K562 (cell line): ENCODE measurements around the gene TBXAS1. TPM values are rescaled to one million over a fixed set of nuclear protein-coding genes. Genes with fewer than 3 reads are reported as not detected.

ENCODE experiments used
- ATAC-seq: fragments of 200-7000 bp; cut with Tn5 transposase; 3 replicates; pipeline ENCODE4 v1.9.1; 2020; ENCODE audit warnings: moderate library complexity
- BruUV-seq: library from RNA; stranded (reverse); fragments of 400-500 nt; replicated peaks from 2 replicates; lab custom pipeline; 2021; lab: Mats Ljungman, UMichigan
- CTCF ChIA-PET: fragments of 300-600 bp; formaldehyde crosslinking; extraction: SDS; loops from one replicate; lab custom pipeline; 2021; ENCODE audit warnings: low intra/inter-chr PET ratio; lab: Yijun Ruan, JAX
- POLR2A ChIA-PET: fragments of 300-600, 350-650 bp; sonication (Branson Sonifier 250); formaldehyde crosslinking; extraction: SDS; loops from one replicate; lab custom pipeline; 2021; ENCODE audit warnings: antibody characterized with exemption, inconsistent platforms; lab: Yijun Ruan, JAX
- DNase-seq, 4 experiments: peaks; one replicate each; pipeline versions ENCODE4 v3.0.0 to v3.0.0-alpha.2; 2011 to 2018; ENCODE audit warnings: low spot score in 3 of 4, mixed read lengths in 3 of 4; ENCODE audit errors: extremely low read depth in 1 of 4
- FAIRE-seq: peaks from 2 replicates; lab custom pipeline; 2011; peaks lifted over from hg19 to GRCh38; lab: Jason Lieb, UNC
- H2AFZ ChIP-seq: 2 replicates; pipeline ENCODE4 v1.6.0; 2011; ENCODE audit warnings: low read depth, low read length, control low read depth, inconsistent platforms
- H3K27ac ChIP-seq: fragments of 200-600 bp; 3 replicates; pipeline ENCODE4 v1.8.0; 2011; ENCODE audit warnings: low read depth, mild to moderate bottlenecking, control low read depth, inconsistent platforms, low read length, moderate library complexity, mixed read lengths; ENCODE audit errors: extremely low read depth
- H3K27me3 ChIP-seq, 2 experiments: fragments of 300-600 bp in 1 of 2; 2 replicates in 1 of 2; 3 replicates in 1 of 2; pipeline versions ENCODE4 v1.6.0 to v1.8.0; 2011; ENCODE audit warnings: inconsistent platforms in 2 of 2, low read length in 2 of 2, mild to moderate bottlenecking in 1 of 2, mixed read lengths in 1 of 2, moderate library complexity in 1 of 2; ENCODE audit not compliant: control insufficient read depth in 2 of 2, insufficient read depth in 2 of 2
- H3K36me3 ChIP-seq: fragments of 300-600 bp; 3 replicates; pipeline ENCODE4 v1.8.0; 2011; ENCODE audit warnings: mild to moderate bottlenecking, low read length, inconsistent platforms; ENCODE audit not compliant: control insufficient read depth, insufficient read depth
- H3K4me1 ChIP-seq, 2 experiments: fragments of 200-600 bp in 1 of 2; replicated peaks in 1 of 2; 2 replicates in 1 of 2; 3 replicates in 1 of 2; pipeline versions ENCODE4 v1.5.1 to v1.8.0; 2011; ENCODE audit warnings: inconsistent platforms in 2 of 2, low read length in 2 of 2, mild to moderate bottlenecking in 1 of 2, mixed read lengths in 1 of 2, moderate library complexity in 1 of 2; ENCODE audit not compliant: control insufficient read depth in 2 of 2, insufficient read depth in 2 of 2
- H3K4me2 ChIP-seq: 2 replicates; pipeline ENCODE4 v1.6.1; 2011; ENCODE audit warnings: low read length, control low read depth, inconsistent platforms, mixed read lengths; ENCODE audit not compliant: insufficient read depth
- H3K4me3 ChIP-seq: fragments of 200-600 bp; sonication (generic), shearing (Covaris generic); 2 replicates; pipeline ENCODE4 v1.5.1; 2016; ENCODE audit warnings: control low read depth, inconsistent platforms
- H3K79me2 ChIP-seq: fragments of 200-600 bp; 3 replicates; pipeline ENCODE4 v1.8.0; 2011; ENCODE audit warnings: low read length, inconsistent platforms; ENCODE audit not compliant: control insufficient read depth, insufficient read depth
- H3K9ac ChIP-seq, 2 experiments: 2 replicates each; pipeline versions ENCODE4 v1.6.0 to v1.6.1; 2011; ENCODE audit warnings: low read depth in 2 of 2, low read length in 2 of 2, control low read depth in 1 of 2, inconsistent platforms in 1 of 2, mild to moderate bottlenecking in 1 of 2, mixed read lengths in 1 of 2; ENCODE audit not compliant: insufficient read depth in 1 of 2
- H3K9me1 ChIP-seq: one replicate; pipeline ENCODE4 v1.6.0; 2011; ENCODE audit warnings: inconsistent platforms, mild to moderate bottlenecking, low read length, moderate library complexity; ENCODE audit not compliant: control insufficient read depth, insufficient read depth
- H3K9me3 ChIP-seq: replicated peaks from 2 replicates; pipeline ENCODE4 v1.5.1; 2011; ENCODE audit warnings: low read depth, low read length, inconsistent platforms; ENCODE audit not compliant: control insufficient read depth, insufficient read depth
- H4K20me1 ChIP-seq: replicated peaks from 2 replicates; pipeline ENCODE4 v1.6.1; 2011; ENCODE audit warnings: low read length, inconsistent platforms, mixed read lengths; ENCODE audit not compliant: control insufficient read depth, insufficient read depth
- HDAC6 ChIP-seq: IDR thresholded peaks from 2 replicates; pipeline ENCODE4 v1.6.1; 2012; ENCODE audit warnings: low read depth, mild to moderate bottlenecking, control low read depth, inconsistent platforms, low read length, moderate library complexity
- HNRNPUL1 ChIP-seq: fragments of 200-400 bp; formaldehyde crosslinking; IDR thresholded peaks from 2 replicates; pipeline ENCODE4 v1.6.1; 2017; ENCODE audit warnings: low read length
- IRF2 ChIP-seq: sonication (generic); formaldehyde crosslinking; IDR thresholded peaks from 2 replicates; pipeline ENCODE4 v1.8.1; 2022; ENCODE audit warnings: mild to moderate bottlenecking, missing genetic modification reagents
- MED1 ChIP-seq: sonication (generic); formaldehyde crosslinking; IDR thresholded peaks from 2 replicates; pipeline ENCODE4 v1.8.1; 2023; ENCODE audit warnings: missing genetic modification reagents, borderline replicate concordance
- REST ChIP-seq, 2 experiments: fragments of 450-650 bp; formaldehyde crosslinking in 1 of 2; IDR thresholded peaks; 2 replicates each; pipeline versions ENCODE4 v1.4.0 to v1.6.1; 2014 to 2020; ENCODE audit warnings: mild to moderate bottlenecking in 2 of 2, borderline replicate concordance in 1 of 2, low read depth in 1 of 2
- STAG1 ChIP-seq: sonication (generic); formaldehyde crosslinking; IDR thresholded peaks from 2 replicates; pipeline ENCODE4 v1.5.0; 2020; ENCODE audit warnings: missing genetic modification reagents, borderline replicate concordance
- USF1 ChIP-seq: sonication (generic); formaldehyde crosslinking; IDR thresholded peaks from 2 replicates; pipeline ENCODE4 v1.9.0; 2022; ENCODE audit warnings: mild to moderate bottlenecking, missing genetic modification reagents
- ZC3H4 ChIP-seq: sonication (generic); formaldehyde crosslinking; IDR thresholded peaks from 2 replicates; pipeline ENCODE4 v1.9.0; 2021; ENCODE audit warnings: missing genetic modification reagents, borderline replicate concordance
- ZFX ChIP-seq: sonication (generic); formaldehyde crosslinking; IDR thresholded peaks from 2 replicates; pipeline ENCODE4 v1.8.0; 2022; ENCODE audit warnings: mild to moderate bottlenecking, missing genetic modification reagents, moderate library complexity
- ZNF274 ChIP-seq: IDR thresholded peaks from 2 replicates; pipeline ENCODE4 v1.6.1; 2011; ENCODE audit warnings: low read depth, mild to moderate bottlenecking, low read length, moderate library complexity, borderline replicate concordance
- WGBS: fragments of 100-300 bp; shearing (Covaris generic); methylation state at CpG from one replicate; pipeline ENCODE4 v1.1.6; 2016; ENCODE audit warnings: low coverage, mixed read lengths; ENCODE audit not compliant: insufficient coverage; ENCODE audit errors: missing lambda C conversion rate; 5-methylcytosine and 5-hydroxymethylcytosine counted together
- in situ Hi-C: fragments of 300-500 bp; cut with MboI; formaldehyde crosslinking; loops from 4 replicates; pipeline ENCODE4 v1.15.0; 2018; ENCODE audit warnings: inconsistent platforms, mixed read lengths
- intact Hi-C: fragments of 100-400 bp; cut with micrococcal nuclease; formaldehyde crosslinking; loops from 2 replicates; pipeline ENCODE4 v1.14.2; 2022
- polyA plus RNA-seq, 8 experiments: library from polyadenylated mRNA; depleted of rRNA in 4 of 8; stranded (reverse) in 5 of 8; unstranded in 3 of 8; fragments of >200 nt; fragmentation: Nextera tagmentation in 2 of 8; fragmentation: Illumina TruSeq in 1 of 8; extraction: Ambion mirVana in 2 of 8; extraction: Trizol in 1 of 8; gene quantifications; 2 replicates each; pipeline versions ENCODE4 v1.2.1 to v1.2.3, GENCODE V29; 2011 to 2014; ENCODE audit warnings: inconsistent platforms in 1 of 8, missing spikeins in 1 of 8
- total RNA-seq, 7 experiments: library from RNA; depleted of rRNA in 6 of 7; stranded (reverse); fragments of >200 nt in 6 of 7; fragmentation: Illumina TruSeq in 2 of 7; extraction: Trizol in 2 of 7; gene quantifications; 2 replicates each; pipeline versions ENCODE4 v1.2.1 to v1.2.3, GENCODE V29; 2011 to 2021; ENCODE audit warnings: low replicate concordance in 1 of 7
- TF ChIP-seq, protein P1 (sequence below): sonication (generic); formaldehyde crosslinking; IDR thresholded peaks from 2 replicates; pipeline ENCODE4 v1.9.0; 2022; ENCODE audit warnings: mild to moderate bottlenecking, missing genetic modification reagents

TBXAS1 gene
- total and polyA plus RNA-seq, 9 of the 15 experiments (the other 6 are each of a cell fraction or from before 2014, with no cell fraction given) = 1.1 to 8.3 (median 1.9) TPM

- Histone ChIP-seq H3K27ac (no peak overlapping the region), H3K9me3 (no peaks in the 10 kb centered on the region), H3K9ac (peak overlapping the region in 1 of 2 experiments; percentile 38; a peak in 1 of 4 replicates), H3K4me3 (no peak overlapping the region), H2AFZ (no peak overlapping the region), H3K4me2 (no peak overlapping the region), H3K27me3 (peaks cover 0 to 13% of the 10 kb centered on the region in 2 experiments; a peak in 2 of 5 replicates), H4K20me1 (no peaks in the 10 kb centered on the region), H3K9me1 (no peaks in the 10 kb centered on the region), H3K4me1 (peaks cover 10 to 11% of the 10 kb centered on the region in 2 experiments; a peak in 4 of 5 replicates), H3K36me3 (no peaks in the 10 kb centered on the region), H3K79me2 (no peaks in the 10 kb centered on the region)
- no peak for FAIRE-seq
- intact Hi-C loops = loop anchor here (1.0 to 5.0 kb wide), 9 partner anchors 87 to 648 kb away; no protein-coding TSS in a partner anchor
- ATAC-seq = no peak
- TF ChIP-seq MED1 (CRISPR knock-in tag) (peak; percentile 93; the same call in 1 of the 2 replicates), REST (IDR thresholded peaks at IDR 0.05; ENCODE audit: borderline replicate concordance) (0 out of 2 replicates have a peak, but pooled peaks have one; percentile 17), REST (CRISPR knock-in tag; IDR thresholded peaks at IDR 0.05; ENCODE audit: low read depth) (no peak), HDAC6 (0 out of 2 replicates have a peak, but pooled peaks have one; percentile 32), ZNF274 (no peak), IRF2 (CRISPR knock-in tag) (0 out of 2 replicates have a peak, but pooled peaks have one; percentile 51), HNRNPUL1 (no peak), STAG1 (peak; percentile 65), USF1 (CRISPR knock-in tag) (peak; percentile 31; the same call in 1 of the 2 replicates), ZFX (CRISPR knock-in tag) (peak; percentile 30; the same call in 1 of the 2 replicates), ZC3H4 (CRISPR knock-in tag) (peak; percentile 79; the same call in 1 of the 2 replicates)
- TF ChIP-seq, protein P1, sequence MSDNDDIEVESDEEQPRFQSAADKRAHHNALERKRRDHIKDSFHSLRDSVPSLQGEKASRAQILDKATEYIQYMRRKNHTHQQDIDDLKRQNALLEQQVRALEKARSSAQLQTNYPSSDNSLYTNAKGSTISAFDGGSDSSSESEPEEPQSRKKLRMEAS = peak; percentile 45
- ChIA-PET POLR2A (interaction anchor here (0.6 to 1.3 kb wide), 4 partner anchors 10 to 384 kb away, joined by 3 to 4 read pairs (median 4); no protein-coding TSS in a partner anchor), CTCF (interaction anchor here (1.0 to 5.4 kb wide), 5 partner anchors 299 to 405 kb away, joined by 3 to 92 read pairs (median 17); no protein-coding TSS in a partner anchor)
- DNase-seq = no peak
- no TSS peak for BruUV-seq
- in situ Hi-C loops = loop anchor here (5.0 kb wide), 3 partner anchors 232 to 502 kb away; no protein-coding TSS in a partner anchor
- WGBS = 79% methylated on average over 6 of the region's 6 CpGs
Measured at GRCh38 chr7:140004672-140005071, 175.6 kb downstream of the TBXAS1 start.
